ENCODE results near the gene MACROD1. TPM values are rescaled to one million over a fixed set of nuclear protein-coding genes. Genes with fewer than 3 reads are reported as not detected.

Gene MACROD1
- polyA plus RNA-seq, 1 donor (not counting 4 experiments of a cell fraction or from before 2014, with no cell fraction given): 4.6 TPM

- H3K27me3 ChIP-seq (ENCODE audit: control insufficient read depth, extremely low read depth, insufficient read depth, low read length): peaks cover 19% of the 10 kb centered on the region
- no peak for FAIRE-seq
- dilution Hi-C loops (cut with MboI; ENCODE audit: extremely low pct_ligation_motif_present, low sequenced_read_pairs): no loop called here
These were observed 103.5 kb downstream of the MACROD1 start for GRCh38 chr11:64062185-64063039.

GRCh38 chr11:64060861-64061444 lies 105.0 kb downstream of the MACROD1 start:
- TF ChIP-seq, protein P1, sequence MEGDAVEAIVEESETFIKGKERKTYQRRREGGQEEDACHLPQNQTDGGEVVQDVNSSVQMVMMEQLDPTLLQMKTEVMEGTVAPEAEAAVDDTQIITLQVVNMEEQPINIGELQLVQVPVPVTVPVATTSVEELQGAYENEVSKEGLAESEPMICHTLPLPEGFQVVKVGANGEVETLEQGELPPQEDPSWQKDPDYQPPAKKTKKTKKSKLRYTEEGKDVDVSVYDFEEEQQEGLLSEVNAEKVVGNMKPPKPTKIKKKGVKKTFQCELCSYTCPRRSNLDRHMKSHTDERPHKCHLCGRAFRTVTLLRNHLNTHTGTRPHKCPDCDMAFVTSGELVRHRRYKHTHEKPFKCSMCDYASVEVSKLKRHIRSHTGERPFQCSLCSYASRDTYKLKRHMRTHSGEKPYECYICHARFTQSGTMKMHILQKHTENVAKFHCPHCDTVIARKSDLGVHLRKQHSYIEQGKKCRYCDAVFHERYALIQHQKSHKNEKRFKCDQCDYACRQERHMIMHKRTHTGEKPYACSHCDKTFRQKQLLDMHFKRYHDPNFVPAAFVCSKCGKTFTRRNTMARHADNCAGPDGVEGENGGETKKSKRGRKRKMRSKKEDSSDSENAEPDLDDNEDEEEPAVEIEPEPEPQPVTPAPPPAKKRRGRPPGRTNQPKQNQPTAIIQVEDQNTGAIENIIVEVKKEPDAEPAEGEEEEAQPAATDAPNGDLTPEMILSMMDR (optimal IDR thresholded peaks at IDR 0.05 in 1 of 3, IDR thresholded peaks at IDR 0.05 in 1 of 3, conservative IDR thresholded peaks at IDR 0.05 in 1 of 3; ENCODE audit: extremely low read depth in 1 of 3, insufficient read depth in 2 of 3, low read length in 3 of 3): no peak
- TF ChIP-seq EZH2 (IDR thresholded peaks at IDR 0.05; ENCODE audit: low read length): no peak
- Histone ChIP-seq H3K9ac (ENCODE audit: control insufficient read depth, extremely low read depth, insufficient read depth, low read length) (no peak overlapping the region), H3K9me3 (ENCODE audit: control insufficient read depth, low read depth, low read length) (no peaks in the 10 kb centered on the region), H3K4me3 (ENCODE audit: control insufficient read depth in 2 of 3, extremely low read depth in 1 of 3, insufficient read depth in 2 of 3, low read depth in 1 of 3, low read length in 3 of 3) (no peak overlapping the region), H3K27me3 (ENCODE audit: control insufficient read depth, extremely low read depth, insufficient read depth, low read length) (peaks cover 19% of the 10 kb centered on the region), H3K79me2 (ENCODE audit: control insufficient read depth, insufficient read depth, low read length) (no peaks in the 10 kb centered on the region), H3K36me3 (ENCODE audit: control insufficient read depth in 2 of 2, extremely low read depth in 1 of 2, insufficient read depth in 2 of 2, low read length in 2 of 2) (no peaks in the 10 kb centered on the region), H3K9me1 (ENCODE audit: control insufficient read depth, extremely low read depth, insufficient read depth, low read length) (no peaks in the 10 kb centered on the region), H3K27ac (ENCODE audit: control insufficient read depth, insufficient read depth, low read length) (no peak overlapping the region), H3K4me2 (ENCODE audit: control insufficient read depth, extremely low read depth, insufficient read depth, low read depth, low read length) (no peak overlapping the region), H3K4me1 (ENCODE audit: control insufficient read depth, extremely low read depth, insufficient read depth, low read length) (no peaks in the 10 kb centered on the region), H4K20me1 (ENCODE audit: control insufficient read depth, extremely low read depth, insufficient read depth, low read length) (no peaks in the 10 kb centered on the region), H2AFZ (ENCODE audit: control insufficient read depth, low read length) (no peak overlapping the region)
- no peak for FAIRE-seq
- DNase-seq (ENCODE audit: low read depth, low spot score): no peak
- dilution Hi-C loops (cut with MboI; ENCODE audit: extremely low pct_ligation_motif_present, low sequenced_read_pairs): no loop called here

More at GRCh38 chr11:64062185-64063039, 103.5 kb downstream of the MACROD1 start:
- H3K9me3 ChIP-seq (ENCODE audit: control insufficient read depth, low read depth, low read length): no peaks in the 10 kb centered on the region
- no peak for DNase-seq (ENCODE audit: low read depth, low spot score)
- H3K4me1 ChIP-seq (ENCODE audit: control insufficient read depth, extremely low read depth, insufficient read depth, low read length): no peaks in the 10 kb centered on the region
- TF ChIP-seq EZH2 (IDR thresholded peaks at IDR 0.05; ENCODE audit: low read length): no peak
- TF ChIP-seq, protein P1 (optimal IDR thresholded peaks at IDR 0.05 in 1 of 3, IDR thresholded peaks at IDR 0.05 in 1 of 3, conservative IDR thresholded peaks at IDR 0.05 in 1 of 3; ENCODE audit: extremely low read depth in 1 of 3, insufficient read depth in 2 of 3, low read length in 3 of 3): no peak
- H2AFZ ChIP-seq (ENCODE audit: control insufficient read depth, low read length): no peak overlapping the region
- H3K27ac ChIP-seq (ENCODE audit: control insufficient read depth, insufficient read depth, low read length): no peak overlapping the region
- H3K36me3 ChIP-seq (ENCODE audit: control insufficient read depth in 2 of 2, extremely low read depth in 1 of 2, insufficient read depth in 2 of 2, low read length in 2 of 2): no peaks in the 10 kb centered on the region
- H3K79me2 ChIP-seq (ENCODE audit: control insufficient read depth, insufficient read depth, low read length): no peaks in the 10 kb centered on the region
- no peak overlapping the region for H3K4me2 ChIP-seq (ENCODE audit: control insufficient read depth, extremely low read depth, insufficient read depth, low read depth, low read length)
- H3K4me3 ChIP-seq (ENCODE audit: control insufficient read depth in 2 of 3, extremely low read depth in 1 of 3, insufficient read depth in 2 of 3, low read depth in 1 of 3, low read length in 3 of 3): no peak overlapping the region
- H3K9ac ChIP-seq (ENCODE audit: control insufficient read depth, extremely low read depth, insufficient read depth, low read length): no peak overlapping the region
- no peaks in the 10 kb centered on the region for H3K9me1 ChIP-seq (ENCODE audit: control insufficient read depth, extremely low read depth, insufficient read depth, low read length)
- H4K20me1 ChIP-seq (ENCODE audit: control insufficient read depth, extremely low read depth, insufficient read depth, low read length): no peaks in the 10 kb centered on the region

Measured in keratinocyte (primary cell).